ENCODE results near the gene ETV1.

Gene ETV1

GRCh38 chr7:13979671-13980435 is 9.6 kb downstream of the ETV1 start:
- Histone ChIP-seq H3K27me3 (ENCODE audit: control insufficient read depth, low read length) (no peaks in the 10 kb centered on the region), H3K36me3 (ENCODE audit: control insufficient read depth, low read length) (no peaks in the 10 kb centered on the region), H3K4me2 (ENCODE audit: low read length) (no peak overlapping the region), H3F3A (ENCODE audit: control insufficient read depth, insufficient read depth) (no peaks in the 10 kb centered on the region), H3K4me3 (ENCODE audit: low read length) (no peak overlapping the region), H3K27ac (ENCODE audit: low read depth, low read length) (no peak overlapping the region), H3K9me3 (ENCODE audit: control insufficient read depth, insufficient read depth, low read length) (no peaks in the 10 kb centered on the region), H4K20me1 (ENCODE audit: control insufficient read depth, insufficient read depth, low read depth, low read length) (no peaks in the 10 kb centered on the region), H3K9me2 (replicated peaks; ENCODE audit: control insufficient read depth, low read length) (no peaks in the 10 kb centered on the region), H3K79me2 (ENCODE audit: control insufficient read depth, low read length) (no peaks in the 10 kb centered on the region), H3K4me1 (ENCODE audit: control insufficient read depth, low read length) (no peaks in the 10 kb centered on the region)
- TF ChIP-seq EZH2phosphoT487 (IDR thresholded peaks at IDR 0.05; ENCODE audit: borderline replicate concordance, low read length) = no peak
- no peak for TF ChIP-seq CTCF (IDR thresholded peaks at IDR 0.05; ENCODE audit: low read depth, low read length, poor library complexity, severe bottlenecking)

- H3K27ac ChIP-seq (ENCODE audit: low read depth, low read length) = no peak overlapping the region
- H3K27me3 ChIP-seq (ENCODE audit: control insufficient read depth, low read length) = no peaks in the 10 kb centered on the region
- no peak overlapping the region for H3K4me3 ChIP-seq (ENCODE audit: low read length)
- no peak overlapping the region for H3K4me2 ChIP-seq (ENCODE audit: low read length)
- H3K36me3 ChIP-seq (ENCODE audit: control insufficient read depth, low read length) = no peaks in the 10 kb centered on the region
- H3F3A ChIP-seq (ENCODE audit: control insufficient read depth, insufficient read depth) = no peaks in the 10 kb centered on the region
- H3K4me1 ChIP-seq (ENCODE audit: control insufficient read depth, low read length) = no peaks in the 10 kb centered on the region
- H3K79me2 ChIP-seq (ENCODE audit: control insufficient read depth, low read length) = no peaks in the 10 kb centered on the region
- no peaks in the 10 kb centered on the region for H4K20me1 ChIP-seq (ENCODE audit: control insufficient read depth, insufficient read depth, low read depth, low read length)
- no peak for TF ChIP-seq CTCF (IDR thresholded peaks at IDR 0.05; ENCODE audit: low read depth, low read length, poor library complexity, severe bottlenecking)
- TF ChIP-seq EZH2phosphoT487 (IDR thresholded peaks at IDR 0.05; ENCODE audit: borderline replicate concordance, low read length) = no peak
- H3K9me2 ChIP-seq (replicated peaks; ENCODE audit: control insufficient read depth, low read length) = no peaks in the 10 kb centered on the region
- H3K9me3 ChIP-seq (ENCODE audit: control insufficient read depth, insufficient read depth, low read length) = 0 out of 2 replicates have a peak, but pooled peaks cover 3% of the 10 kb centered on the region
These were observed 12.9 kb downstream of the ETV1 start for GRCh38 chr7:13976594-13976993.

GRCh38 chr7:13965077-13965476 is 24.4 kb downstream of the ETV1 start:
- Histone ChIP-seq H3K9me2 (replicated peaks; ENCODE audit: control insufficient read depth, low read length) (no peaks in the 10 kb centered on the region), H3K79me2 (ENCODE audit: control insufficient read depth, low read length) (no peaks in the 10 kb centered on the region), H3F3A (ENCODE audit: control insufficient read depth, insufficient read depth) (no peaks in the 10 kb centered on the region), H4K20me1 (ENCODE audit: control insufficient read depth, insufficient read depth, low read depth, low read length) (no peaks in the 10 kb centered on the region), H3K27me3 (ENCODE audit: control insufficient read depth, low read length) (no peaks in the 10 kb centered on the region), H3K9me3 (ENCODE audit: control insufficient read depth, insufficient read depth, low read length) (no peaks in the 10 kb centered on the region), H3K4me2 (ENCODE audit: low read length) (no peak overlapping the region), H3K27ac (ENCODE audit: low read depth, low read length) (no peak overlapping the region), H3K4me1 (ENCODE audit: control insufficient read depth, low read length) (no peaks in the 10 kb centered on the region), H3K36me3 (ENCODE audit: control insufficient read depth, low read length) (no peaks in the 10 kb centered on the region), H3K4me3 (ENCODE audit: low read length) (no peak overlapping the region)
- no peak for TF ChIP-seq EZH2phosphoT487 (IDR thresholded peaks at IDR 0.05; ENCODE audit: borderline replicate concordance, low read length)
- no peak for TF ChIP-seq CTCF (IDR thresholded peaks at IDR 0.05; ENCODE audit: low read depth, low read length, poor library complexity, severe bottlenecking)
